ENCODE results near the gene SEZ6.

DNA sequence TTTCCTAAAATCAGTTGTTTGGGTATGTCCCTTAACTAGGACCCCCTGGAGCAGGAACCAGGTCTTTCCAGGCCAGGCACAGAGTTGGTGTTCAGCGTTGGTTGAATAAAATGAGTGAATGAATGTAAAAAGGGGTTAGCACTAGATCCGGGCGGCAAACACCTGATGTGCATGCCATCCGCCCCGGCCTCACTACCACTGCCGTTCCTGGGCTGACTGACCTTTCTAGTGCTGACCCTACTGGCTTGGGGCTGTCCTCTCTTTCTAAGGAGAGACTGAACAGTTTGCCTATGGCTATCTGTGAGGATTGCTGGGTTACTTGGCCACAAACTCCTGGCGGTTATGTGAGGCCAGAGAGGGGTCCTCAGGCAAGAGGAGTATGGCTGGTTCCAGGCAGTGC, 44.4 kb downstream of the SEZ6 start:
- no peak for TF ChIP-seq POLR2AphosphoS5 (IDR thresholded peaks at IDR 0.05)
- TF ChIP-seq, protein P1, sequence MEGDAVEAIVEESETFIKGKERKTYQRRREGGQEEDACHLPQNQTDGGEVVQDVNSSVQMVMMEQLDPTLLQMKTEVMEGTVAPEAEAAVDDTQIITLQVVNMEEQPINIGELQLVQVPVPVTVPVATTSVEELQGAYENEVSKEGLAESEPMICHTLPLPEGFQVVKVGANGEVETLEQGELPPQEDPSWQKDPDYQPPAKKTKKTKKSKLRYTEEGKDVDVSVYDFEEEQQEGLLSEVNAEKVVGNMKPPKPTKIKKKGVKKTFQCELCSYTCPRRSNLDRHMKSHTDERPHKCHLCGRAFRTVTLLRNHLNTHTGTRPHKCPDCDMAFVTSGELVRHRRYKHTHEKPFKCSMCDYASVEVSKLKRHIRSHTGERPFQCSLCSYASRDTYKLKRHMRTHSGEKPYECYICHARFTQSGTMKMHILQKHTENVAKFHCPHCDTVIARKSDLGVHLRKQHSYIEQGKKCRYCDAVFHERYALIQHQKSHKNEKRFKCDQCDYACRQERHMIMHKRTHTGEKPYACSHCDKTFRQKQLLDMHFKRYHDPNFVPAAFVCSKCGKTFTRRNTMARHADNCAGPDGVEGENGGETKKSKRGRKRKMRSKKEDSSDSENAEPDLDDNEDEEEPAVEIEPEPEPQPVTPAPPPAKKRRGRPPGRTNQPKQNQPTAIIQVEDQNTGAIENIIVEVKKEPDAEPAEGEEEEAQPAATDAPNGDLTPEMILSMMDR (IDR thresholded peaks at IDR 0.05 in 8 of 11, conservative IDR thresholded peaks at IDR 0.05 in 3 of 11): no peak

Data from spleen (tissue), 7 donors.